ENCODE measurements around the gene ABCC4. TPM values are rescaled to one million over a fixed set of nuclear protein-coding genes. Genes with fewer than 3 reads are reported as not detected.
A peak's percentile ranks its signal among the peaks of the same experiment; 100 is the strongest.

The ABCC4 gene
- total and polyA plus RNA-seq, 9 of the 15 experiments (the other 6 are each of a cell fraction or from before 2014, with no cell fraction given), result 9.4 to 46.1 (median 25.4) TPM

DNA sequence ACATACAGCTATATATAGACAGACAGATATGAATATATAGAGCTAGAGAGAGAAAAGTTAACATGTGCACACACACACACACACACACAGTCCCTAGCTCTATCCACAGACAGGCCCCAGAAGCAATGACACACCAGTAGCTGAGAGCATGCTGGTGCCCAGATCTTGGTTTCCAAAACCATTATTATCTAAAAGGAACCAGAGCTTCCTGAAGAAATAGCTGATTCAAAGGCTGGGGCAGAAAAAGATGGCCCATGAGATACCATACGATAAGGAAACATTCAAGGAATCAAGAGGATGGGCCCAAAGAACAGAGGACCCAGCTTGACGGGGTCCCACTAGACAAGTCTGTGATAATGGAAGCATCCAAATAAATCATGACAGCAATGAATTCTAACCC lies 53.4 kb downstream of the ABCC4 start (continued):
- TF ChIP-seq, protein P1, sequence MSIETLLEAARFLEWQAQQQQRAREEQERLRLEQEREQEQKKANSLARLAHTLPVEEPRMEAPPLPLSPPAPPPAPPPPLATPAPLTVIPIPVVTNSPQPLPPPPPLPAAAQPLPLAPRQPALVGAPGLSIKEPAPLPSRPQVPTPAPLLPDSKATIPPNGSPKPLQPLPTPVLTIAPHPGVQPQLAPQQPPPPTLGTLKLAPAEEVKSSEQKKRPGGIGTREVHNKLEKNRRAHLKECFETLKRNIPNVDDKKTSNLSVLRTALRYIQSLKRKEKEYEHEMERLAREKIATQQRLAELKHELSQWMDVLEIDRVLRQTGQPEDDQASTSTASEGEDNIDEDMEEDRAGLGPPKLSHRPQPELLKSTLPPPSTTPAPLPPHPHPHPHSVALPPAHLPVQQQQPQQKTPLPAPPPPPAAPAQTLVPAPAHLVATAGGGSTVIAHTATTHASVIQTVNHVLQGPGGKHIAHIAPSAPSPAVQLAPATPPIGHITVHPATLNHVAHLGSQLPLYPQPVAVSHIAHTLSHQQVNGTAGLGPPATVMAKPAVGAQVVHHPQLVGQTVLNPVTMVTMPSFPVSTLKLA (conservative IDR thresholded peaks at IDR 0.05), result 0 out of 4 replicates have a peak, but pooled peaks of 1 of the 2 experiments have one; percentile 27
- TF ChIP-seq RCOR1 (IDR thresholded peaks at IDR 0.05; ENCODE audit: borderline replicate concordance in 1 of 2, low read depth in 2 of 2, low read length in 2 of 2) (peak in 1 of 2 experiments; percentile 71; a peak in 1 of 4 replicates), GATA2 (CRISPR knock-in tag; IDR thresholded peaks at IDR 0.05) (0 out of 2 replicates have a peak, but pooled peaks have one; percentile 22), EP400 (IDR thresholded peaks at IDR 0.05) (peak; percentile 17; the same call in 1 of the 2 replicates), RAD21 (CRISPR knock-in tag; conservative IDR thresholded peaks at IDR 0.05 in 1 of 2, IDR thresholded peaks at IDR 0.05 in 1 of 2) (no peak), ETS2 (tag; IDR thresholded peaks at IDR 0.05; ENCODE audit: borderline replicate concordance, poor library complexity, severe bottlenecking) (no peak), TOE1 (IDR thresholded peaks at IDR 0.05; ENCODE audit: borderline replicate concordance) (0 out of 2 replicates have a peak, but pooled peaks have one; percentile 31), TOE1 (CRISPR knock-in tag; IDR thresholded peaks at IDR 0.05; ENCODE audit: borderline replicate concordance, low read depth) (no peak), CBFA2T3 (IDR thresholded peaks at IDR 0.05) (peak; percentile 73), GATAD2A (IDR thresholded peaks at IDR 0.05) (0 out of 2 replicates have a peak, but pooled peaks have one; percentile 24)
- TF ChIP-seq, protein P2, sequence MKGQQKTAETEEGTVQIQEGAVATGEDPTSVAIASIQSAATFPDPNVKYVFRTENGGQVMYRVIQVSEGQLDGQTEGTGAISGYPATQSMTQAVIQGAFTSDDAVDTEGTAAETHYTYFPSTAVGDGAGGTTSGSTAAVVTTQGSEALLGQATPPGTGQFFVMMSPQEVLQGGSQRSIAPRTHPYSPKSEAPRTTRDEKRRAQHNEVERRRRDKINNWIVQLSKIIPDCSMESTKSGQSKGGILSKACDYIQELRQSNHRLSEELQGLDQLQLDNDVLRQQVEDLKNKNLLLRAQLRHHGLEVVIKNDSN (CRISPR knock-in tag; IDR thresholded peaks at IDR 0.05), result no peak

All from K562 (cell line).